ENCODE results near the gene OR14C36.
"Not testable (repeated sequence)": the region's sequence is repeated elsewhere in the genome, so short reads cannot be mapped to it uniquely, and the experiment has no call there.

The OR14C36 gene

GRCh38 chr1:248348475-248348874, at the start of gene OR14C36:
Gene OR14C36 (plus strand): TSS chr1:248348775. CDS start chr1:248348775, 0 bp downstream.
- DNase-seq = no peak

- no peak for DNase-seq
Observed at GRCh38 chr1:248303324-248303723, 45.3 kb upstream of the OR14C36 start, which contains the start of gene OR2T12. Gene OR2T12 (minus strand): TSS chr1:248303424. CDS start chr1:248295578, 7,846 bp downstream.

GRCh38 chr1:248305672-248306071, 42.9 kb upstream of the OR14C36 start:
- DNase-seq = not testable (repeated sequence)

- no peak for DNase-seq
Observed at GRCh38 chr1:248306103-248306502, 42.5 kb upstream of the OR14C36 start.

GRCh38 chr1:248306740-248307139, 41.8 kb upstream of the OR14C36 start:
- DNase-seq = not testable (repeated sequence)

- DNase-seq = no peak
Observed at GRCh38 chr1:248316796-248317195, 31.8 kb upstream of the OR14C36 start.

GRCh38 chr1:248324468-248324867, 24.1 kb upstream of the OR14C36 start, which contains the start of gene OR2M7:
Gene OR2M7 (minus strand): TSS chr1:248324568. CDS start chr1:248324568, 0 bp downstream.
- no peak for DNase-seq

- no peak for DNase-seq
Observed at GRCh38 chr1:248343451-248343850, 5.1 kb upstream of the OR14C36 start.

- no peak for DNase-seq
Observed at GRCh38 chr1:248359415-248359814, 10.8 kb downstream of the OR14C36 start.

- no peak for DNase-seq
Observed at GRCh38 chr1:248361121-248361715, 12.6 kb downstream of the OR14C36 start, which contains the start of gene OR2T4. Gene OR2T4 (plus strand): TSS chr1:248361665. CDS start chr1:248361665, 0 bp downstream.

- DNase-seq = no peak
Observed at GRCh38 chr1:248366609-248367008, 18.0 kb downstream of the OR14C36 start.

GRCh38 chr1:248372394-248372793, 23.8 kb downstream of the OR14C36 start:
- no peak for DNase-seq

GRCh38 chr1:248373761-248374160, 25.2 kb downstream of the OR14C36 start:
- DNase-seq = no peak

GRCh38 chr1:248375446-248375845, 26.9 kb downstream of the OR14C36 start, which contains the start of gene OR2T6:
Gene OR2T6 (plus strand): TSS chr1:248375746. CDS start chr1:248387609, 11,863 bp downstream.
- no peak for DNase-seq

- DNase-seq = no peak
Observed at GRCh38 chr1:248376916-248377315, 28.3 kb downstream of the OR14C36 start.

GRCh38 chr1:248380854-248381253, 32.3 kb downstream of the OR14C36 start:
- DNase-seq = no peak

GRCh38 chr1:248388426-248388825, 39.9 kb downstream of the OR14C36 start:
- no peak for DNase-seq

- no peak for DNase-seq
Observed at GRCh38 chr1:248393050-248393449, 44.5 kb downstream of the OR14C36 start.
